ENCODE data around the gene ATL2.

GRCh38 chr2:38415728-38416291, 38.7 kb upstream of the ATL2 start:
- TF ChIP-seq YY1 (IDR thresholded peaks at IDR 0.05; ENCODE audit: low read depth) (no peak), NFIC (IDR thresholded peaks at IDR 0.05) (no peak), RAD21 (IDR thresholded peaks at IDR 0.05; ENCODE audit: low read depth) (no peak), USF1 (IDR thresholded peaks at IDR 0.05) (no peak)
